Hepatocyte (in vitro differentiated cells): Measurements from ENCODE around the gene DBN1.

ENCODE experiments used
- EZH2phosphoT487 ChIP-seq: fragments of 200-600 bp; sonication (generic); IDR thresholded peaks from one replicate; pipeline ENCODE4 v1.6.1; 2018; ENCODE audit warnings: antibody characterized with exemption, mild to moderate bottlenecking, low read depth, moderate library complexity; ENCODE audit not compliant: unreplicated experiment, severe bottlenecking
- TF ChIP-seq, protein P1 (sequence below): fragments of 200-600 bp; sonication (generic); IDR thresholded peaks from 2 replicates; pipeline ENCODE4 v1.5.1; 2016; ENCODE audit warnings: antibody characterized with exemption, mild to moderate bottlenecking; ENCODE audit not compliant: poor library complexity

GRCh38 chr5:177437623-177438022, 35.8 kb downstream of the DBN1 start:
- TF ChIP-seq, protein P1, sequence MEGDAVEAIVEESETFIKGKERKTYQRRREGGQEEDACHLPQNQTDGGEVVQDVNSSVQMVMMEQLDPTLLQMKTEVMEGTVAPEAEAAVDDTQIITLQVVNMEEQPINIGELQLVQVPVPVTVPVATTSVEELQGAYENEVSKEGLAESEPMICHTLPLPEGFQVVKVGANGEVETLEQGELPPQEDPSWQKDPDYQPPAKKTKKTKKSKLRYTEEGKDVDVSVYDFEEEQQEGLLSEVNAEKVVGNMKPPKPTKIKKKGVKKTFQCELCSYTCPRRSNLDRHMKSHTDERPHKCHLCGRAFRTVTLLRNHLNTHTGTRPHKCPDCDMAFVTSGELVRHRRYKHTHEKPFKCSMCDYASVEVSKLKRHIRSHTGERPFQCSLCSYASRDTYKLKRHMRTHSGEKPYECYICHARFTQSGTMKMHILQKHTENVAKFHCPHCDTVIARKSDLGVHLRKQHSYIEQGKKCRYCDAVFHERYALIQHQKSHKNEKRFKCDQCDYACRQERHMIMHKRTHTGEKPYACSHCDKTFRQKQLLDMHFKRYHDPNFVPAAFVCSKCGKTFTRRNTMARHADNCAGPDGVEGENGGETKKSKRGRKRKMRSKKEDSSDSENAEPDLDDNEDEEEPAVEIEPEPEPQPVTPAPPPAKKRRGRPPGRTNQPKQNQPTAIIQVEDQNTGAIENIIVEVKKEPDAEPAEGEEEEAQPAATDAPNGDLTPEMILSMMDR, result no peak
- TF ChIP-seq EZH2phosphoT487, result no peak
